CD8-positive, alpha-beta memory T cell (primary cell): ENCODE data around the gene DCLK1. TPM values are rescaled to one million over a fixed set of nuclear protein-coding genes. Genes with fewer than 3 reads are reported as not detected.

ENCODE experiments used
- CTCF ChIA-PET: fragments of 350-600 bp; sonication (Branson Sonifier 250); formaldehyde crosslinking; loops from one replicate; lab custom pipeline; 2021; ENCODE audit warnings: antibody characterized with exemption; lab: Charles Lee
- POLR2A ChIA-PET: fragments of 350-600 bp; sonication (Branson Sonifier 250); formaldehyde crosslinking; loops from one replicate; lab custom pipeline; 2021; ENCODE audit warnings: antibody characterized with exemption; lab: Charles Lee
- DNase-seq, 5 donors: peaks; one replicate each; pipeline versions ENCODE4 v3.0.0 to v3.0.0-alpha.2; 2020 to 2022; ENCODE audit warnings: mixed read lengths in 1 of 5
- H3K27ac ChIP-seq: one replicate; pipeline ENCODE4 v1.7.0; 2013; ENCODE audit warnings: low read depth, mild to moderate bottlenecking, low read length, moderate library complexity
- H3K27me3 ChIP-seq: 2 replicates; pipeline ENCODE4 v1.7.0; 2013; ENCODE audit warnings: low read length, mild to moderate bottlenecking; ENCODE audit not compliant: insufficient read depth, poor library complexity, severe bottlenecking
- H3K36me3 ChIP-seq: 2 replicates; pipeline ENCODE4 v1.7.0; 2013; ENCODE audit warnings: mild to moderate bottlenecking, low read length, moderate library complexity; ENCODE audit not compliant: insufficient read depth
- H3K4me1 ChIP-seq: 2 replicates; pipeline ENCODE4 v1.7.0; 2013; ENCODE audit warnings: mild to moderate bottlenecking, low read length, moderate library complexity; ENCODE audit not compliant: insufficient read depth
- H3K4me3 ChIP-seq: 2 replicates; pipeline ENCODE4 v1.7.0; 2013; ENCODE audit warnings: mild to moderate bottlenecking, low read length
- H3K9me3 ChIP-seq: 2 replicates; pipeline ENCODE4 v1.7.0; 2013; ENCODE audit warnings: mild to moderate bottlenecking, low read length
- H3K27ac Mint-ChIP-seq, 8 donors: one replicate each; pipeline ENCODE4 v1.8.0; 2020 to 2021; ENCODE audit warnings: mixed read lengths in 8 of 8, mild to moderate bottlenecking in 6 of 8, inconsistent platforms in 3 of 8, moderate library complexity in 3 of 8
- H3K27me3 Mint-ChIP-seq, 2 donors: one replicate each; pipeline ENCODE4 v1.8.0; 2020 to 2021; ENCODE audit warnings: mixed read lengths in 2 of 2, mild to moderate bottlenecking in 1 of 2, moderate library complexity in 1 of 2
- H3K36me3 Mint-ChIP-seq, 3 donors: one replicate each; pipeline ENCODE4 v1.8.0; 2020 to 2021; ENCODE audit warnings: mixed read lengths in 3 of 3, inconsistent platforms in 1 of 3, mild to moderate bottlenecking in 1 of 3
- H3K4me1 Mint-ChIP-seq, 3 donors: one replicate each; pipeline ENCODE4 v1.8.0; 2020 to 2021; ENCODE audit warnings: mixed read lengths in 3 of 3, inconsistent platforms in 1 of 3, mild to moderate bottlenecking in 1 of 3
- H3K4me3 Mint-ChIP-seq, 7 donors: one replicate each; pipeline ENCODE4 v1.8.0; 2020 to 2021; ENCODE audit warnings: mixed read lengths in 7 of 7, mild to moderate bottlenecking in 6 of 7, moderate library complexity in 4 of 7, inconsistent platforms in 2 of 7
- H3K9me3 Mint-ChIP-seq, 5 donors: one replicate each; pipeline ENCODE4 v1.8.0; 2020 to 2022; ENCODE audit warnings: mixed read lengths in 5 of 5, mild to moderate bottlenecking in 3 of 5, moderate library complexity in 2 of 5, inconsistent platforms in 1 of 5
- polyA plus RNA-seq: library from polyadenylated mRNA; unstranded; fragments of 300-500 nt; fragmentation: Illumina TruSeq; gene quantifications from one replicate; pipeline ENCODE4 v1.2.3, GENCODE V29; 2021
- total RNA-seq, 2 experiments: library from RNA; stranded (reverse); gene quantifications; one replicate each; pipeline ENCODE4 v1.2.3, GENCODE V29; 2021

The DCLK1 gene
- total and polyA plus RNA-seq, 3 experiments from 2014 or later, result not detected

DNA sequence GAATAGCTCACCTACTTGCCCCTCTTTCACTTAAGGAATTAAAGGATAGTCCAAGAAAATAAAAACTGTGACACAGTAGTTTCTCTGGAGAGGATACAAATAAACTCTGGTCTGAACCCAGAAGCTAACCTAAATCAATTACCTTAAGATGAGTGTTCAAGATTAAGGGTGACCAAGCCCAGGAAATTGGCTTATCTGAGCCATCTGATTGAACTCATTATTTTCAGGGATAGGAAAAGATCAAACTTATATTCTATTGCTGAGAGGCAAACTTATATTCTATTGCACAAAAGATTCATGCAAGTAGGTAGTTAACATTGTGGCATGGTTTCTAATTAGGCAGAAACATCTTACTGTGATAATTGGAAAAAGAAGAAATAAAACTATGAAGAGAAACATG is 175.1 kb downstream of the DCLK1 start:
- Mint-ChIP-seq H3K9me3 (peaks cover 0 to 4% (median 2%) of the 10 kb centered on the region in 5 donors), H3K27me3 (no peaks in the 10 kb centered on the region), H3K36me3 (no peaks in the 10 kb centered on the region), H3K27ac (no peak overlapping the region), H3K4me1 (no peaks in the 10 kb centered on the region), H3K4me3 (no peak overlapping the region)
- Histone ChIP-seq H3K9me3 (no peaks in the 10 kb centered on the region), H3K27ac (no peak overlapping the region), H3K4me3 (no peak overlapping the region), H3K36me3 (no peaks in the 10 kb centered on the region), H3K4me1 (no peaks in the 10 kb centered on the region), H3K27me3 (no peaks in the 10 kb centered on the region)
- CTCF ChIA-PET, result no interaction called here
- POLR2A ChIA-PET, result no interaction called here
- DNase-seq, result no peak

DNA sequence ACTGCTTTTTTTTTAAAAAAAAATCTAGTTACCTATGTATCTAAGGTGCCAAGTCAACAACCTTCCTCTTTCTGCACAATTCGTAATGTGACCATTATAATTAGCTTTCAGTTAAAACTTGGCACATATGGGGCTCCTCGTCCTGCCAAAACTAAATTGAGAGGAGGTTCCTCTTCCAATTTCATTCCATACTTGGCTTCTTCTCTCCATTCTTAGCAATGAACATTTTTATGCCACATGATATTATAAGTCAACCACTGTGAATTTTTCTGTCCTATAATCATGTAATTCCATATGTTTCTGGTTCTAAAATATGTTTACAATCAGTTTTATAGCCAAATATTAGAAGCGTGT is 177.0 kb downstream of the DCLK1 start:
- H3K4me3 Mint-ChIP-seq, result no peak overlapping the region
- no peaks in the 10 kb centered on the region for H3K27me3 Mint-ChIP-seq
- H3K4me1 Mint-ChIP-seq, result no peaks in the 10 kb centered on the region
- H3K4me1 ChIP-seq, result no peaks in the 10 kb centered on the region
- no peaks in the 10 kb centered on the region for H3K9me3 ChIP-seq
- H3K9me3 Mint-ChIP-seq, result peaks cover 0 to 5% (median 3%) of the 10 kb centered on the region in 5 donors
- DNase-seq, result no peak
- ChIA-PET CTCF (no interaction called here), POLR2A (no interaction called here)
- no peaks in the 10 kb centered on the region for H3K36me3 ChIP-seq
- H3K27ac Mint-ChIP-seq, result no peak overlapping the region
- no peaks in the 10 kb centered on the region for H3K36me3 Mint-ChIP-seq
- no peak overlapping the region for H3K27ac ChIP-seq
- H3K27me3 ChIP-seq, result no peaks in the 10 kb centered on the region
- H3K4me3 ChIP-seq, result no peak overlapping the region

DNA sequence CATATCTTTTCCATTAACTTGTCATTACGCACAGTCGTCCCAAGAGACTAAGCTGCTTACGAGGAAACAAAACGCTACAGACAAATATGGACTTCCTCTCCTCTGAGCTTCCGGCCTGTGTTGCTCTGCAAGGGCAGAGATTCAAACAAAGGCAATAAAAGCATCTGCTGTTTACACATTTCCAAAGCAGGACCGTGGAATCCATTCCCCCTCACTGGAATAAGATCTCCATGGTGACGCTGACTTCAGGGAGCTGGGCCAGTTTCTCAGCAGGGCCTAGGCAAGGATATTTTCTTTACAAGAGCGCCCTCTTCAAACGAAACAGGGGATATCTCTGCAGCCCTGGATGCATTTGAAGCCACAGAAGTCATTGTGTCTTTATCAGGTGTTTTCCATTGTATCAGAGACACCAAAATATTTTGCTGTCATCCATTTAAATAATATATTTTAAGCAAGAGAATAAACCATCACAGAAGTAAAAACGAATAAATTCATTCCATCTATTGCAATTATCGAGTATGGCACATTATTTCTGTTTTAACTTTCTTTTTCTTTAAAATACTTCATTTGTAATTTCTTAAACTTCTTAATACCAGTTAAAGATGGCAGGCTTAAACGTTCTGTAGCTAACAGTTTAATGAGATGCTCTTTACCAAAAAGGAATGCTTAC is 177.5 kb downstream of the DCLK1 start:
- H3K36me3 Mint-ChIP-seq, result no peaks in the 10 kb centered on the region
- no peaks in the 10 kb centered on the region for H3K4me1 Mint-ChIP-seq

DNA sequence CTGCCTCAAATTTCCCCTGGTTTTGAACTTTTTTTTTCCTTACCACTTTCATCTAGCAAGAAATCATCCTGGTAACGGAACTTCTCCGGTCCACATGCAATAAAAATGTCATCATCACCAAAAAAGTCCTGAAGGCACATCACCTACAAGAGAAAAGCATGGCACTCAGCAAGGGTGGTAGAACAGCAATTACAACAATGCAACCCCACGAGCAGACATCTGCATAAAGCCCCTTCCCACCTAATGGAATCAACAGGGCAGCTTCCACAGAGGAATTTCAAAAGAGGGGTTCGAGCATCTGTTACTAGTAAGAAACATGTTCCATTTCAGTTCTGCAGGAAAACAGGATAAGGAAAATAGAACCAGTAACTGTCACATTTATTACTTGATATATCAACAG is 183.9 kb downstream of the DCLK1 start:
- H3K36me3 Mint-ChIP-seq, result no peaks in the 10 kb centered on the region
- H3K4me1 Mint-ChIP-seq, result no peaks in the 10 kb centered on the region
- Histone ChIP-seq H3K4me3 (no peak overlapping the region), H3K9me3 (no peaks in the 10 kb centered on the region), H3K27ac (no peak overlapping the region), H3K27me3 (no peaks in the 10 kb centered on the region), H3K36me3 (no peaks in the 10 kb centered on the region), H3K4me1 (no peaks in the 10 kb centered on the region)
- no peak overlapping the region for H3K27ac Mint-ChIP-seq
- no peak for DNase-seq
- CTCF ChIA-PET, result no interaction called here
- H3K9me3 Mint-ChIP-seq, result peaks cover 0 to 10% (median 4%) of the 10 kb centered on the region in 5 donors
- POLR2A ChIA-PET, result no interaction called here
- H3K27me3 Mint-ChIP-seq, result no peaks in the 10 kb centered on the region
- no peak overlapping the region for H3K4me3 Mint-ChIP-seq

More for the DNA sequence above, 177.5 kb downstream of the DCLK1 start:
- Mint-ChIP-seq H3K27ac (no peak overlapping the region), H3K4me3 (no peak overlapping the region), H3K27me3 (no peaks in the 10 kb centered on the region), H3K9me3 (peaks cover 0 to 5% (median 3%) of the 10 kb centered on the region in 5 donors)
- POLR2A ChIA-PET, result no interaction called here
- Histone ChIP-seq H3K27ac (no peak overlapping the region), H3K4me3 (no peak overlapping the region), H3K9me3 (no peaks in the 10 kb centered on the region), H3K36me3 (no peaks in the 10 kb centered on the region), H3K27me3 (no peaks in the 10 kb centered on the region), H3K4me1 (no peaks in the 10 kb centered on the region)
- CTCF ChIA-PET, result no interaction called here
- no peak for DNase-seq

DNA sequence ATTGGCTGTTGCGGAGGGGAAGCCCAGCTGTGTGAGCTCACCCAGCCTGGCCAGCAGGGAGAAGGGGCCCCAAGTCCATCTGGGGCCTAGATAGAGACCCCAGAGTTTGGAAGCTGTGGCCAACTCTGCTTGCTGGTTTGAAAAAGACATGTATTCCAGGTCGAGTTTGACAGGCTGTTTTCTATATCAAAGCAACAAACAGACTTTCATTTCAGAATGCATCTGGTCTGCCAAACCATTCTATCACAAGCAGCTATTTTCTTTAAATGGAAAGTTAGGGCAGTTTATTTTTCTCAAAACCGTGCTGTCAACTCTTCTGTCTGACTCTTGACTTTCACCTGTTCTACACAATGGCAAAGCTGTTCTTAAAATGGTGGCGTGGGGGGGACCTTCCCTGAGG is 185.8 kb downstream of the DCLK1 start:
- no peak overlapping the region for H3K4me3 ChIP-seq
- Mint-ChIP-seq H3K4me1 (no peaks in the 10 kb centered on the region), H3K4me3 (no peak overlapping the region), H3K36me3 (no peaks in the 10 kb centered on the region), H3K9me3 (peaks cover 0 to 5% (median 4%) of the 10 kb centered on the region in 5 donors), H3K27me3 (no peaks in the 10 kb centered on the region), H3K27ac (no peak overlapping the region)
- no peak for DNase-seq
- no peaks in the 10 kb centered on the region for H3K27me3 ChIP-seq
- H3K4me1 ChIP-seq, result no peaks in the 10 kb centered on the region
- no peaks in the 10 kb centered on the region for H3K36me3 ChIP-seq
- ChIA-PET CTCF (no interaction called here), POLR2A (no interaction called here)
- H3K27ac ChIP-seq, result no peak overlapping the region
- H3K9me3 ChIP-seq, result no peaks in the 10 kb centered on the region

DNA sequence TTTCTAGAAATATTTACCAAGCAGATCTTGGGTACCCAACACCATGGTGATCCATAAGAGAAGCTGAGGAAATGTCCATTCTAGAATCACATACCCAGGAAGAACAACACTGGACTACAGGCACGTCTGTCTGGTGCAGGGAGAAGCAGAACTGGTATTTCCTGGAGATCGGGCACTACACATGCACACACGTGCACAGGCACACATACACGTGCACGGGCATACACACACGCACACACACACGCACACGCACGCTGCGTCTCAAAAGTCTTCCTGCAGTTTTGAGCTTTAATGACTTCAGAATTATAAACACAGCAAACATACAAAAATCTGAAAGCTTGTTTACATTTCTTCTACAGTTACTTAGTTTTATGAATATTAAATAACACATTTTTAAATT is 189.8 kb downstream of the DCLK1 start:
- Mint-ChIP-seq H3K27ac (no peak overlapping the region), H3K4me3 (no peak overlapping the region), H3K9me3 (peaks cover 2 to 15% (median 7%) of the 10 kb centered on the region in 5 donors), H3K36me3 (no peaks in the 10 kb centered on the region), H3K4me1 (no peaks in the 10 kb centered on the region), H3K27me3 (no peaks in the 10 kb centered on the region)
- no peak overlapping the region for H3K4me3 ChIP-seq
- no peaks in the 10 kb centered on the region for H3K4me1 ChIP-seq
- no peaks in the 10 kb centered on the region for H3K36me3 ChIP-seq
- H3K27me3 ChIP-seq, result no peaks in the 10 kb centered on the region
- POLR2A ChIA-PET, result no interaction called here
- DNase-seq, result no peak
- no peak overlapping the region for H3K27ac ChIP-seq
- CTCF ChIA-PET, result no interaction called here
- H3K9me3 ChIP-seq, result no peaks in the 10 kb centered on the region

DNA sequence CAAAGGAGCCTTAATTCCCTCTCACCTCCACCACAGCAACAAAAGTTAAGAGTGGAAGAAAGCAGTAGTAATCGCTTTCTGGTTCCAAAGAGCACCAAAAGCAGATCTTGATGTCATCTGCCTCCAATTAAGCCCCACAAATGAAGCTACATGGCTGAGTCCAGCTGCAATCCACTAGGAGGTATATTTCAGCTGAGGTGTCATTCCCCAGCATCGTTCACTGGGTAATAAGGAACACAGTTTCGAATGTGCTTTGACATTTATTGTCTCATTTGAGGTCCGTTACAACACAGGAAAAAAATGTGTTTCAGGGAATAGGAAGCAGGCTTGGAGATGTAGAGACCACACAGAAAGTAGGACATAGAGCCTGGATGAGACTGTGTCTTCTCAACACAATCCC is 190.4 kb downstream of the DCLK1 start:
- Mint-ChIP-seq H3K27ac (no peak overlapping the region), H3K27me3 (no peaks in the 10 kb centered on the region), H3K36me3 (no peaks in the 10 kb centered on the region), H3K4me3 (no peak overlapping the region), H3K4me1 (no peaks in the 10 kb centered on the region), H3K9me3 (peaks cover 3 to 15% (median 9%) of the 10 kb centered on the region in 5 donors)
- Histone ChIP-seq H3K27ac (no peak overlapping the region), H3K9me3 (no peaks in the 10 kb centered on the region), H3K27me3 (no peaks in the 10 kb centered on the region), H3K4me1 (no peaks in the 10 kb centered on the region), H3K36me3 (no peaks in the 10 kb centered on the region), H3K4me3 (no peak overlapping the region)
- POLR2A ChIA-PET, result no interaction called here
- CTCF ChIA-PET, result no interaction called here
- no peak for DNase-seq

DNA sequence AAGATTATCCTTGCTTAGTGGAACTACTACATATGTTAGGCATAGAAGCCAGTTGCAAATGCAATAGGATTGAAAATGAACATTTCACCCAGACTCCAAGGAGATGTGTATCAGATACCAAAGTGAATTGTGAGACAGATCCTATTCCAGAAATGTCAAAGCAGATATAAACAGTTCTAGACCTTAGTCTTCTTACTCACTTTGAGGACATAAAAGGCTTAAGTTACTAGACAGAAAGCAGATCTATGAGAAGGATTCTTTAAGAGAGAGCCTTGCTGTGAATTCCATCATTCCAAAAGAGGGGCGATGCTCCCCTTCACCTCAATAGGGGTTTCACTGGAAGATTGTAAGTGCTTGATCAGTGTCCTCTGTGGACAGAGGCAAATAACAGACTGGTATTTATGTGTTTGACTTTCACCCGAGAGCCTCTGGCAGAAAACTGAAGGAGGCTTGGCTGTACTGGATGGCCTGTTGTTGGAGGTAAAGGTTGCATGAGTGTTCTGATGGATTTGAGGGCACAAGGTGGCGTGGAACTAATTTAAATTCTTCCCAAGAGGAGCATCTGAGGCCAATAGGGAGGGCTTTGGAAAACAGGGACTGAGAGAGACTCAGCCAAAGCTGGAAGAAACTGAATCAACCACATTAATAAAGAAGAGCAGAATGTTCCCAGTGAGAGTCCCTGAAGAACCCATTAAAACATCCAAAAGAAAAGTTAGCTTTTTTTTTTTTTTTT is 194.8 kb downstream of the DCLK1 start:
- Mint-ChIP-seq H3K4me3 (no peak overlapping the region), H3K36me3 (peaks cover 0 to 2% (median 0%) of the 10 kb centered on the region in 3 donors), H3K4me1 (no peaks in the 10 kb centered on the region), H3K9me3 (peaks cover 3 to 21% (median 11%) of the 10 kb centered on the region in 5 donors), H3K27me3 (no peaks in the 10 kb centered on the region), H3K27ac (no peak overlapping the region)
- Histone ChIP-seq H3K9me3 (no peaks in the 10 kb centered on the region), H3K4me1 (no peaks in the 10 kb centered on the region), H3K4me3 (no peak overlapping the region), H3K27ac (no peak overlapping the region), H3K36me3 (no peaks in the 10 kb centered on the region), H3K27me3 (no peaks in the 10 kb centered on the region)
- ChIA-PET CTCF (no interaction called here), POLR2A (no interaction called here)
- no peak for DNase-seq
